Smooth muscle cell (in vitro differentiated cells): ENCODE measurements around the gene TTC12. TPM values are rescaled to one million over a fixed set of nuclear protein-coding genes. Genes with fewer than 3 reads are reported as not detected.

Experiments
- DNase-seq: peaks from one replicate; lab custom pipeline; 2025; ENCODE audit not compliant: unreplicated experiment; lab: John Stamatoyannopoulos, UW
- H2AFZ ChIP-seq: fragments of 200-600 bp; sonication (generic); 2 replicates; pipeline ENCODE4 v1.6.0; 2016; ENCODE audit warnings: antibody characterized with exemption, low read depth, mild to moderate bottlenecking
- H3F3A ChIP-seq: fragments of 200-600 bp; sonication (generic); 2 replicates; pipeline ENCODE4 v1.6.0; 2017; ENCODE audit warnings: antibody characterized with exemption, low read depth
- H3K27ac ChIP-seq: fragments of 200-600 bp; sonication (generic); 2 replicates; pipeline ENCODE4 v1.5.1; 2016; ENCODE audit warnings: low read depth, mild to moderate bottlenecking
- H3K27me3 ChIP-seq: fragments of 200-600 bp; sonication (generic); 2 replicates; pipeline ENCODE4 v1.6.1; 2016; ENCODE audit warnings: low read depth, mild to moderate bottlenecking
- H3K36me3 ChIP-seq: fragments of 200-600 bp; sonication (generic); 2 replicates; pipeline ENCODE4 v1.5.1; 2016; ENCODE audit warnings: low read depth
- H3K4me1 ChIP-seq: fragments of 200-600 bp; sonication (generic); 2 replicates; pipeline ENCODE4 v1.5.1; 2016; ENCODE audit warnings: low read depth
- H3K4me2 ChIP-seq: fragments of 200-600 bp; sonication (generic); 2 replicates; pipeline ENCODE4 v1.6.0; 2016; ENCODE audit warnings: mild to moderate bottlenecking
- H3K4me3 ChIP-seq: fragments of 200-600 bp; sonication (generic); 2 replicates; pipeline ENCODE4 v1.5.1; 2016; ENCODE audit warnings: mild to moderate bottlenecking
- H3K79me2 ChIP-seq: fragments of 200-600 bp; sonication (generic); 2 replicates; pipeline ENCODE4 v1.6.0; 2016; ENCODE audit warnings: low read depth, mild to moderate bottlenecking
- H3K9ac ChIP-seq: fragments of 200-600 bp; sonication (generic); 2 replicates; pipeline ENCODE4 v1.6.0; 2016; ENCODE audit warnings: low read depth
- H3K9me3 ChIP-seq: fragments of 200-600 bp; sonication (generic); replicated peaks from 2 replicates; pipeline ENCODE4 v1.5.1; 2016; ENCODE audit warnings: low read depth
- H4K20me1 ChIP-seq: fragments of 200-600 bp; sonication (generic); 2 replicates; pipeline ENCODE4 v1.6.0; 2016; ENCODE audit warnings: low read depth
- WGBS: methylation state at CpG from one replicate; pipeline ENCODE4 v1.1.7; 2016; ENCODE audit warnings: low lambda C conversion rate; 5-methylcytosine and 5-hydroxymethylcytosine counted together
- polyA plus RNA-seq: library from polyadenylated mRNA; unstranded; fragments of >200 nt; fragmentation: Nextera tagmentation; extraction: Ambion mirVana; gene quantifications from 2 replicates; pipeline ENCODE4 v1.2.1, GENCODE V29; 2016
- total RNA-seq: library from RNA; depleted of rRNA; stranded (reverse); fragments of >200 nt; gene quantifications from 2 replicates; pipeline ENCODE4 v1.2.3, GENCODE V29; 2014
- TF ChIP-seq, protein P1 (sequence below): fragments of 200-600 bp; sonication (generic); IDR thresholded peaks from 2 replicates; pipeline ENCODE4 v1.5.1; 2017; ENCODE audit warnings: borderline replicate concordance, mild to moderate bottlenecking, antibody characterized with exemption; ENCODE audit not compliant: insufficient read depth, poor library complexity, severe bottlenecking

TTC12 gene
- total and polyA plus RNA-seq, 2 experiments from 2014 or later = 5.8 to 8.8 TPM

DNA sequence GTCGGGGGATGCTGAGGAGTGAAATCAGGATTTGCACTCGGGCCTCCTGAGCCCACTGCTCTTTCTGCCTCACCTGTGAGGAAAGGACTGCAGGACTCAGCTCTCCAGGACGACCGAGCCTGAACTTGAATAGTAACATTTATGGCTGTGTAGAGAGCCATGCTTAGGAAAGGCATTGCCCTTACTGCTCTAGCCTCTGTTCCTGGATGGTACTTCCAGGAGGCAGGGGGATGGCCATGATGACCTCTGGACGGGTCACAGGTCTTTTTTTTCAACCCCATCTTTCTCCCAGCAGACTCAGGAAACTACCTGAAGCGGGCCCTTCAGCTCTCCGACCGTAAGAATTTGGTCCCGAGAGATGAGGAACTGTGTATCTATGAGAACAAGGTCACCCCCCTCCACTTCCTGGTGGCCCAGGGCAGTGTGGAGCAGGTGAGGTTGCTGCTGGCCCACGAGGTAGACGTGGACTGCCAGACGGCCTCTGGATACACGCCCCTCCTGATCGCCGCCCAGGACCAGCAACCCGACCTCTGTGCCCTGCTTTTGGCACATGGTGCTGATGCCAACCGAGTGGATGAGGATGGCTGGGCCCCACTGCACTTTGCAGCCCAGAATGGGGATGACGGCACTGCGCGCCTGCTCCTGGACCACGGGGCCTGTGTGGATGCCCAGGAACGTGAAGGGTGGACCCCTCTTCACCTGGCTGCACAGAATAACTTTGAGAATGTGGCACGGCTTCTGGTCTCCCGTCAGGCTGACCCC lies 84.5 kb downstream of the TTC12 start:
- no peaks in the 10 kb centered on the region for H3K9me3 ChIP-seq
- H4K20me1 ChIP-seq = no peaks in the 10 kb centered on the region
- H3K4me3 ChIP-seq = no peak overlapping the region
- H3K4me1 ChIP-seq = no peaks in the 10 kb centered on the region
- no peaks in the 10 kb centered on the region for H3K79me2 ChIP-seq
- TF ChIP-seq, protein P1, sequence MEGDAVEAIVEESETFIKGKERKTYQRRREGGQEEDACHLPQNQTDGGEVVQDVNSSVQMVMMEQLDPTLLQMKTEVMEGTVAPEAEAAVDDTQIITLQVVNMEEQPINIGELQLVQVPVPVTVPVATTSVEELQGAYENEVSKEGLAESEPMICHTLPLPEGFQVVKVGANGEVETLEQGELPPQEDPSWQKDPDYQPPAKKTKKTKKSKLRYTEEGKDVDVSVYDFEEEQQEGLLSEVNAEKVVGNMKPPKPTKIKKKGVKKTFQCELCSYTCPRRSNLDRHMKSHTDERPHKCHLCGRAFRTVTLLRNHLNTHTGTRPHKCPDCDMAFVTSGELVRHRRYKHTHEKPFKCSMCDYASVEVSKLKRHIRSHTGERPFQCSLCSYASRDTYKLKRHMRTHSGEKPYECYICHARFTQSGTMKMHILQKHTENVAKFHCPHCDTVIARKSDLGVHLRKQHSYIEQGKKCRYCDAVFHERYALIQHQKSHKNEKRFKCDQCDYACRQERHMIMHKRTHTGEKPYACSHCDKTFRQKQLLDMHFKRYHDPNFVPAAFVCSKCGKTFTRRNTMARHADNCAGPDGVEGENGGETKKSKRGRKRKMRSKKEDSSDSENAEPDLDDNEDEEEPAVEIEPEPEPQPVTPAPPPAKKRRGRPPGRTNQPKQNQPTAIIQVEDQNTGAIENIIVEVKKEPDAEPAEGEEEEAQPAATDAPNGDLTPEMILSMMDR = no peak
- peaks cover 33% of the 10 kb centered on the region for H3K27me3 ChIP-seq
- H3K36me3 ChIP-seq = no peaks in the 10 kb centered on the region
- no peak for DNase-seq
- H3K27ac ChIP-seq = no peak overlapping the region
- H2AFZ ChIP-seq = no peak overlapping the region
- no peak overlapping the region for H3K9ac ChIP-seq
- no peaks in the 10 kb centered on the region for H3F3A ChIP-seq
- no peak overlapping the region for H3K4me2 ChIP-seq
- 93% methylated on average over 24 of the region's 24 CpGs for WGBS

DNA sequence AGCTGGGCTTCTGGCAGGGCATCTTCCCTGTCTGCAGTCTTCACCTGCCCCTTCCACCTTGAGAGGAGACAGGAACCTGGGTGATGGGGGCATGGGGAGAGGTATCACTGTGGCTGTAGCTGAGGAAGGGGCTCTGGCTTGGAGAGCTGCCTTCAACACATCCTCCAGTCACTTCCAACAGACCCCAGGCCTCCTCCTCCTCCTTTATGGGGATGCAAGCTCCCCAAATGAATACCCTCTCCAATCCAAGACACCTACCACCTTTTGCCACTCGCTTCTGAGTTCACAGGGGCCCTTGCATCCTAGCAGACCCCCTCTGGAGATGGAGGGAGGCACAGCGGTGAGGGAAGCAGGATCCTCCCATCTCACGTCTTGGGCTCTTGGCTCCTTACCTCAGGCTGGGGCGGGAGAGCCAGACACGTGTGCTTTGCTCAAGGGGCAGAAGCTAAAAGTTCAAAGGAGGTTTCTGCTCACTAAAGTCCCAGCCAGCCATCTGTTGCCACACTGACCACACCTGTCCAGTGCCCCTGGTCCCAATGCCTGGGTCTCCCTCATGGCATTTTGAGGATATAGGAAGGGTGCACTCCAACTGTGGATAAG lies 86.3 kb downstream of the TTC12 start:
- H3K36me3 ChIP-seq = no peaks in the 10 kb centered on the region
- no peaks in the 10 kb centered on the region for H3K4me1 ChIP-seq
- TF ChIP-seq, protein P1 = no peak
- H3K27me3 ChIP-seq = peaks cover 36% of the 10 kb centered on the region
- DNase-seq = no peak
- no peaks in the 10 kb centered on the region for H4K20me1 ChIP-seq
- no peak overlapping the region for H3K27ac ChIP-seq
- WGBS = 74% methylated on average over 5 of the region's 5 CpGs
- H3K79me2 ChIP-seq = no peaks in the 10 kb centered on the region
- H2AFZ ChIP-seq = no peak overlapping the region
- no peak overlapping the region for H3K9ac ChIP-seq
- no peaks in the 10 kb centered on the region for H3K9me3 ChIP-seq
- H3K4me3 ChIP-seq = no peak overlapping the region
- H3F3A ChIP-seq = no peaks in the 10 kb centered on the region
- H3K4me2 ChIP-seq = no peak overlapping the region

DNA sequence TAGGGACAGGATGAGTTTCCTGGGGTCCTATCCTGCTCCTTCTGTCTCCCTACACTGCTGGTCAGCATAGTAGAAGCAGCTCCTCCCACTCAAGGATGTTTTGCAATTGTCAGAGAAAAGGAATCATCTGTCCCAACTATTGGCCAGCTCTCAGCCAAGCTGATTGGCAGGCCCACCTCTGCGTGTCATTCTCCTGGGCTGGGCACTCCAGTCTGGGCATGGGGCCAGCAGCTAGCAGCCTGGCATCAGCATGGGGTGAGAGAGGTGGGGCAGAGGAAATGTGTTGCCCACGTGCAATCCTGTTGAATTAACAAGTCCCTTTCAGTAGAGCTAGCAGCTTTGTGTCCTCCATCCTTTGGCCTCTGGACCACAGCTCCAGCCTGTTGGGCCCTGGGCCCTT lies 87.3 kb downstream of the TTC12 start:
- TF ChIP-seq, protein P1 = no peak
- Histone ChIP-seq H3K9me3 (no peaks in the 10 kb centered on the region), H3K4me3 (no peak overlapping the region), H3K27ac (no peak overlapping the region), H3K9ac (no peak overlapping the region), H3K4me1 (no peaks in the 10 kb centered on the region), H3K27me3 (peaks cover 36% of the 10 kb centered on the region), H3K79me2 (no peaks in the 10 kb centered on the region), H3F3A (no peaks in the 10 kb centered on the region), H4K20me1 (no peaks in the 10 kb centered on the region), H3K36me3 (no peaks in the 10 kb centered on the region), H2AFZ (no peak overlapping the region), H3K4me2 (no peak overlapping the region)
- DNase-seq = no peak
- WGBS = 91% methylated on average over 2 of the region's 2 CpGs
